Liver (tissue), 9 donors: ENCODE measurements around the gene SCIN. TPM values are rescaled to one million over a fixed set of nuclear protein-coding genes. Genes with fewer than 3 reads are reported as not detected.

Source experiments
- DNase-seq: peaks from one replicate; pipeline ENCODE4 v3.0.0-alpha.2; 2017; ENCODE audit warnings: low spot score
- H3K27ac ChIP-seq, 2 donors: one replicate each; pipeline ENCODE4 v1.7.0; 2013; ENCODE audit warnings: inconsistent platforms in 2 of 2, low read length in 2 of 2, control low read depth in 1 of 2, low read depth in 1 of 2, mild to moderate bottlenecking in 1 of 2
- H3K27me3 ChIP-seq, 4 donors: one replicate each; pipeline versions ENCODE4 v1.6.1 to v1.7.0; 2013; ENCODE audit warnings: low read length in 3 of 4, inconsistent platforms in 1 of 4, mild to moderate bottlenecking in 1 of 4, moderate library complexity in 1 of 4; ENCODE audit not compliant: control insufficient read depth in 4 of 4, insufficient read depth in 4 of 4
- H3K36me3 ChIP-seq, 4 donors: one replicate each; pipeline versions ENCODE4 v1.6.1 to v1.7.0; 2013; ENCODE audit warnings: low read length in 3 of 4, mild to moderate bottlenecking in 3 of 4, low read depth in 1 of 4, moderate library complexity in 1 of 4; ENCODE audit not compliant: control insufficient read depth in 4 of 4, insufficient read depth in 3 of 4
- H3K4me1 ChIP-seq, 4 donors: one replicate each; pipeline versions ENCODE4 v1.6.1 to v1.7.0; 2013; ENCODE audit warnings: low read length in 3 of 4, mild to moderate bottlenecking in 3 of 4, moderate library complexity in 1 of 4; ENCODE audit not compliant: control insufficient read depth in 4 of 4, insufficient read depth in 4 of 4
- H3K4me3 ChIP-seq, 3 donors: one replicate each; pipeline versions ENCODE4 v1.6.1 to v1.7.0; 2013; ENCODE audit warnings: low read length in 3 of 3, control low read depth in 1 of 3, low read depth in 1 of 3, mild to moderate bottlenecking in 1 of 3
- H3K9ac ChIP-seq, 2 donors: one replicate each; pipeline ENCODE4 v1.7.0; 2013; ENCODE audit warnings: low read length in 2 of 2, mild to moderate bottlenecking in 2 of 2, moderate library complexity in 2 of 2, control low read depth in 1 of 2, low read depth in 1 of 2
- H3K9me3 ChIP-seq, 4 donors: one replicate each; pipeline versions ENCODE4 v1.6.1 to v1.7.0; 2013; ENCODE audit warnings: low read length in 3 of 4; ENCODE audit not compliant: control insufficient read depth in 4 of 4
- ATF3 ChIP-seq: IDR thresholded peaks from 2 replicates; pipeline ENCODE4 v1.6.1; 2016; ENCODE audit warnings: antibody characterized with exemption
- CTCF ChIP-seq: fragments of 150-350 bp; IDR thresholded peaks from 2 replicates; pipeline ENCODE4 v1.5.1; 2017; ENCODE audit warnings: improper control_type of control experiment, low read depth, low read length; ENCODE audit not compliant: missing input control
- FOXA1 ChIP-seq: IDR thresholded peaks from 2 replicates; pipeline ENCODE4 v1.6.1; 2016; ENCODE audit warnings: antibody characterized with exemption
- FOXA2 ChIP-seq: IDR thresholded peaks from 2 replicates; pipeline ENCODE4 v1.6.1; 2016; ENCODE audit warnings: antibody characterized with exemption
- GABPA ChIP-seq, 2 donors: IDR thresholded peaks in 1 of 2; conservative IDR thresholded peaks in 1 of 2; 2 replicates each; pipeline ENCODE4 v1.6.1; 2016; ENCODE audit warnings: antibody characterized with exemption in 2 of 2, mild to moderate bottlenecking in 1 of 2, moderate library complexity in 1 of 2
- HNF4A ChIP-seq, 2 donors: conservative IDR thresholded peaks; 2 replicates each; pipeline ENCODE4 v1.6.1; 2016; ENCODE audit warnings: antibody characterized with exemption in 2 of 2, mild to moderate bottlenecking in 2 of 2
- HNF4G ChIP-seq: IDR thresholded peaks from 2 replicates; pipeline ENCODE4 v1.6.1; 2016; ENCODE audit warnings: antibody characterized with exemption
- JUND ChIP-seq, 2 donors: IDR thresholded peaks; 2 replicates each; pipeline ENCODE4 v1.6.1; 2016; ENCODE audit warnings: antibody characterized with exemption in 2 of 2
- MAX ChIP-seq: IDR thresholded peaks from 2 replicates; pipeline ENCODE4 v1.6.1; 2016; ENCODE audit warnings: antibody characterized with exemption
- NR2F2 ChIP-seq: IDR thresholded peaks from 2 replicates; pipeline ENCODE4 v1.6.1; 2016; ENCODE audit warnings: antibody characterized with exemption
- RAD21 ChIP-seq, 2 donors: IDR thresholded peaks; 2 replicates each; pipeline ENCODE4 v1.6.1; 2016; ENCODE audit warnings: antibody characterized with exemption in 2 of 2, mild to moderate bottlenecking in 2 of 2
- SP1 ChIP-seq: IDR thresholded peaks from 2 replicates; pipeline ENCODE4 v1.6.1; 2018; ENCODE audit warnings: antibody characterized with exemption, mild to moderate bottlenecking
- TAF1 ChIP-seq: conservative IDR thresholded peaks from 2 replicates; pipeline ENCODE4 v1.6.1; 2016; ENCODE audit warnings: antibody characterized with exemption, mild to moderate bottlenecking
- YY1 ChIP-seq: IDR thresholded peaks from 2 replicates; pipeline ENCODE4 v1.6.1; 2016; ENCODE audit warnings: antibody characterized with exemption, mild to moderate bottlenecking
- ZBTB33 ChIP-seq: IDR thresholded peaks from 2 replicates; pipeline ENCODE4 v1.6.1; 2016; ENCODE audit warnings: antibody characterized with exemption
- WGBS: extraction: QIAGEN DNeasy Blood & Tissue Kit; methylation state at CpG from one replicate; pipeline ENCODE4 v1.1.7; 2013; 5-methylcytosine and 5-hydroxymethylcytosine counted together
- polyA plus RNA-seq, 2 donors: library from polyadenylated mRNA; stranded (reverse) in 1 of 2; unstranded in 1 of 2; fragments of 200-250 nt in 1 of 2; fragments of >200 nt in 1 of 2; fragmentation: Nextera tagmentation in 1 of 2; extraction: Ambion mirVana in 1 of 2; gene quantifications; one replicate each; pipeline versions ENCODE4 v1.2.1 to v1.2.3, GENCODE V29; 2013 to 2015
- total RNA-seq, 2 donors: library from RNA; depleted of rRNA; stranded (reverse); fragments of >200 nt; gene quantifications; one replicate each; pipeline ENCODE4 v1.2.3, GENCODE V29; 2014
- donor health status: healthy.
- donor health status: healthy.
- donor health status: healthy.
- donor health status: healthy.
- donor health status: healthy.

The SCIN gene
- total and polyA plus RNA-seq, 4 donors = 0.05 to 0.23 TPM; not detected in 2

- Histone ChIP-seq H3K4me1 (no peaks in the 10 kb centered on the region), H3K27ac (no peak overlapping the region), H3K4me3 (no peak overlapping the region), H3K9ac (no peak overlapping the region), H3K36me3 (no peaks in the 10 kb centered on the region), H3K9me3 (no peaks in the 10 kb centered on the region), H3K27me3 (no peaks in the 10 kb centered on the region)
- WGBS = 82% methylated on average over 3 of the region's 3 CpGs
- no peak for DNase-seq
- no peak for TF ChIP-seq GABPA (IDR thresholded peaks at IDR 0.05 in 1 of 2, conservative IDR thresholded peaks at IDR 0.05 in 1 of 2)
- no peak for TF ChIP-seq RAD21 (IDR thresholded peaks at IDR 0.05)
- TF ChIP-seq ATF3 = no peak
- no peak for TF ChIP-seq TAF1
- no peak for TF ChIP-seq HNF4A (conservative IDR thresholded peaks at IDR 0.05)
- TF ChIP-seq ZBTB33 = no peak
- no peak for TF ChIP-seq FOXA1
- no peak for TF ChIP-seq FOXA2
- TF ChIP-seq HNF4G = no peak
- TF ChIP-seq CTCF = no peak
- no peak for TF ChIP-seq YY1
- TF ChIP-seq NR2F2 = no peak
- TF ChIP-seq JUND (IDR thresholded peaks at IDR 0.05) = no peak
- TF ChIP-seq SP1 = no peak
- no peak for TF ChIP-seq MAX
Measured at GRCh38 chr7:12653110-12653509, 82.6 kb downstream of the SCIN start.

- TF ChIP-seq CTCF = no peak
- no peak for TF ChIP-seq RAD21 (IDR thresholded peaks at IDR 0.05)
- TF ChIP-seq GABPA (IDR thresholded peaks at IDR 0.05 in 1 of 2, conservative IDR thresholded peaks at IDR 0.05 in 1 of 2) = no peak
- TF ChIP-seq MAX = no peak
- no peak for TF ChIP-seq ZBTB33
- TF ChIP-seq YY1 = no peak
- Histone ChIP-seq H3K9me3 (no peaks in the 10 kb centered on the region), H3K36me3 (no peaks in the 10 kb centered on the region), H3K9ac (no peak overlapping the region), H3K4me1 (no peaks in the 10 kb centered on the region), H3K4me3 (no peak overlapping the region), H3K27ac (no peak overlapping the region), H3K27me3 (no peaks in the 10 kb centered on the region)
- no peak for DNase-seq
- WGBS = 82% methylated on average over 2 of the region's 2 CpGs
Measured at GRCh38 chr7:12653518-12653917, 83.0 kb downstream of the SCIN start.
